GM23338 (cell line): Measurements from ENCODE around the gene PREP. TPM values are rescaled to one million over a fixed set of nuclear protein-coding genes. Genes with fewer than 3 reads are reported as not detected.

ENCODE experiments used
- ATAC-seq: fragments of 200-7000 bp; cut with Tn5 transposase; 3 replicates; pipeline ENCODE4 v1.9.1; 2020
- DNase-seq: peaks from one replicate; pipeline ENCODE4 v3.0.0-alpha.2; 2015; ENCODE audit warnings: low spot score
- H2AFZ ChIP-seq: fragments of 200-600 bp; sonication (generic); 2 replicates; pipeline ENCODE4 v1.8.0; 2016; ENCODE audit warnings: antibody characterized with exemption, mild to moderate bottlenecking, moderate library complexity
- H3F3A ChIP-seq: fragments of 200-600 bp; sonication (generic); replicated peaks from 2 replicates; pipeline ENCODE4 v1.8.0; 2017; ENCODE audit warnings: antibody characterized with exemption, mixed run types, low read depth
- H3K27ac ChIP-seq: fragments of 200-600 bp; sonication (generic); 2 replicates; pipeline ENCODE4 v1.6.1; 2016; ENCODE audit warnings: low read depth
- H3K27me3 ChIP-seq: fragments of 200-600 bp; sonication (generic); 2 replicates; pipeline ENCODE4 v1.8.0; 2016; ENCODE audit warnings: mild to moderate bottlenecking, mixed run types, moderate library complexity; ENCODE audit not compliant: insufficient read depth
- H3K36me3 ChIP-seq: fragments of 200-600 bp; sonication (generic); 2 replicates; pipeline ENCODE4 v1.8.0; 2016; ENCODE audit warnings: mild to moderate bottlenecking; ENCODE audit not compliant: insufficient read depth
- H3K4me1 ChIP-seq: fragments of 200-600 bp; sonication (generic); 2 replicates; pipeline ENCODE4 v1.8.0; 2016; ENCODE audit warnings: mild to moderate bottlenecking, moderate library complexity; ENCODE audit not compliant: insufficient read depth
- H3K4me2 ChIP-seq: fragments of 200-600 bp; sonication (generic); 2 replicates; pipeline ENCODE4 v1.7.1; 2017; ENCODE audit warnings: mixed run types
- H3K4me3 ChIP-seq: fragments of 200-600 bp; sonication (generic); 2 replicates; pipeline ENCODE4 v1.6.1; 2016; ENCODE audit warnings: mixed run types
- H3K79me2 ChIP-seq: fragments of 200-600 bp; sonication (generic); replicated peaks from 2 replicates; pipeline ENCODE4 v1.8.0; 2017; ENCODE audit warnings: mild to moderate bottlenecking; ENCODE audit not compliant: insufficient read depth
- H3K9me2 ChIP-seq: fragments of 200-600 bp; sonication (generic); 2 replicates; pipeline ENCODE4 v1.8.0; 2017; ENCODE audit not compliant: insufficient read depth
- H4K20me1 ChIP-seq: fragments of 200-600 bp; sonication (generic); replicated peaks from 2 replicates; pipeline ENCODE4 v1.8.0; 2017; ENCODE audit warnings: mild to moderate bottlenecking; ENCODE audit not compliant: insufficient read depth
- H3K27ac Mint-ChIP-seq: 2 replicates; pipeline ENCODE4 v1.8.0; 2020; ENCODE audit warnings: inconsistent platforms, mild to moderate bottlenecking, moderate library complexity, mixed read lengths
- H3K27me3 Mint-ChIP-seq: 3 replicates; pipeline ENCODE4 v1.8.0; 2022; ENCODE audit warnings: low read depth, mild to moderate bottlenecking, moderate library complexity, mixed read lengths, inconsistent platforms; ENCODE audit not compliant: insufficient read depth, poor library complexity
- H3K36me3 Mint-ChIP-seq: 3 replicates; pipeline ENCODE4 v1.8.0; 2021; ENCODE audit warnings: low read depth, mild to moderate bottlenecking, inconsistent platforms, moderate library complexity, mixed read lengths
- H3K4me1 Mint-ChIP-seq: 3 replicates; pipeline ENCODE4 v1.8.0; 2020; ENCODE audit warnings: mild to moderate bottlenecking, inconsistent platforms, mixed read lengths
- H3K4me3 Mint-ChIP-seq: 3 replicates; pipeline ENCODE4 v1.8.0; 2021; ENCODE audit warnings: moderate library complexity, mild to moderate bottlenecking, inconsistent platforms, mixed read lengths
- H3K9me3 Mint-ChIP-seq: 3 replicates; pipeline ENCODE4 v1.8.0; 2020; ENCODE audit warnings: moderate library complexity, mild to moderate bottlenecking, inconsistent platforms, mixed read lengths
- EZH2 ChIP-seq: fragments of 200-600 bp; sonication (generic); IDR thresholded peaks from one replicate; pipeline ENCODE4 v1.8.0; 2017; ENCODE audit warnings: antibody characterized with exemption, mild to moderate bottlenecking, low read depth; ENCODE audit not compliant: unreplicated experiment
- STAT1 ChIP-seq: IDR thresholded peaks from one replicate; pipeline ENCODE4 v1.6.1; 2016; ENCODE audit warnings: antibody characterized with exemption; ENCODE audit not compliant: unreplicated experiment
- ZNF331 ChIP-seq: fragments of 250-450 bp; sonication (Bioruptor Pico); IDR thresholded peaks from 2 replicates; pipeline ENCODE4 v1.5.0; 2020; ENCODE audit warnings: low read depth, mild to moderate bottlenecking, moderate library complexity
- polyA plus RNA-seq: library from polyadenylated mRNA; unstranded; fragments of >200 nt; fragmentation: Nextera tagmentation; extraction: Ambion mirVana; gene quantifications from 2 replicates; pipeline ENCODE4 v1.2.1, GENCODE V29; 2016
- total RNA-seq: library from RNA; depleted of rRNA; stranded (reverse); fragments of >200 nt; shearing (Covaris generic); gene quantifications from 2 replicates; pipeline ENCODE4 v1.2.3, GENCODE V29; 2014
- TF ChIP-seq, protein P1 (sequence below), 2 experiments: fragments of 200-600 bp in 1 of 2; sonication (generic) in 1 of 2; conservative IDR thresholded peaks; 2 replicates each; pipeline versions ENCODE4 v1.5.1 to v1.6.1; 2016 to 2017; ENCODE audit warnings: antibody characterized with exemption in 2 of 2, low read depth in 2 of 2, mild to moderate bottlenecking in 2 of 2, moderate library complexity in 1 of 2
- TF ChIP-seq, protein P2 (sequence below): IDR thresholded peaks from one replicate; pipeline ENCODE4 v1.6.1; 2018; ENCODE audit warnings: antibody characterized with exemption; ENCODE audit not compliant: unreplicated experiment

PREP gene
- total and polyA plus RNA-seq, 2 experiments from 2014 or later, result 28.5 to 52.7 TPM

DNA sequence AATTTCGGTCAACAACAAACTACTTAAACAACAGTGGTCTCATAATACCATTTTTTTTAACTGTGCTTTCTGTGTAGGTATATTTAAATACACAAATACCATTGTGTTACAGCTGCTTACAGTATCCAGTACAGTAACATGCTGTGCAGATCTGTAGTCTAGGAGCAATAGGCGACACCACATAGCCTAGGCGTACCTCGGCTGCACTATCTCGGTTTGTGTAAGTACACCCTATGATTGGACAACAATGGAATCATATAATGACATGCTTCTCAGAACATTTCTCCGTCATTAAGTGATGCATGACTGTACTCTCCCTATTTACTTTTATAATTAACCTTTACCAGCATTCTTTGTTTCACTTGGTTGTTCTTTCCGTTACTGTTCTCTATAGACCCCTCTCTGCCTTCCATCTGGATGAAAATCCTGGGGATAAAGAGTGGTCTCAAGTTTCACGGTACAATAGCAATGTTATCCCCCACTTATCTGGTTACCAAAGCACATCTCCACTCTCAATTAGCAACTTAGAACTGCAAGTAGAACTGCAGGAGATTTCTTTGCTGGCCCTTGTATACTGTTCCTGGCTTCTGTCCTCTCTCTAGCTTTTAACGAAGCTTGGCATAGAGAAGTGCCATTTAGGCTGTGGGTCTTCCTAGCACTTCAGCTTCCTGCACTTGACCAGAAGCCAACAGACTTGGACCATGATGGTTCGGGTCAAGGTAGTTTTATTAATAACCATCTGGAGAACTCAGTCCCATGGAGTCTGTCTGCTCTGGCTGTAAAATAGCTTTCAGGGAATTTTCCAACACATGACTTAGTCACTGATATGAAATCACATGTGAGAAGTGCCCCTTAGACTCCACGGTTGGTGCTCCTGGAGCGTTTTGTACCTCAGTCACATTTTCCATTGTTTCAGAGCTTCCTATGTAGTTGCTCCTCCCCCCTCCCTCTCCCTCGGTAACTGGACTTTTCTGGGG lies 142.7 kb downstream of the PREP start:
- Mint-ChIP-seq H3K27ac (no peak overlapping the region), H3K36me3 (no peaks in the 10 kb centered on the region), H3K4me1 (peaks cover 27% of the 10 kb centered on the region), H3K9me3 (no peaks in the 10 kb centered on the region), H3K27me3 (peaks cover 6% of the 10 kb centered on the region), H3K4me3 (no peak overlapping the region)
- H3K27ac ChIP-seq, result no peak overlapping the region
- no peaks in the 10 kb centered on the region for H3K79me2 ChIP-seq
- H2AFZ ChIP-seq, result peak overlapping the region; percentile 80
- ATAC-seq, result peak; percentile 44
- H3K4me3 ChIP-seq, result no peak overlapping the region
- H3K4me2 ChIP-seq, result no peak overlapping the region
- H3K36me3 ChIP-seq, result no peaks in the 10 kb centered on the region
- TF ChIP-seq ZNF331 (CRISPR knock-in tag) (no peak), EZH2 (no peak), STAT1 (no peak)
- TF ChIP-seq, protein P1, sequence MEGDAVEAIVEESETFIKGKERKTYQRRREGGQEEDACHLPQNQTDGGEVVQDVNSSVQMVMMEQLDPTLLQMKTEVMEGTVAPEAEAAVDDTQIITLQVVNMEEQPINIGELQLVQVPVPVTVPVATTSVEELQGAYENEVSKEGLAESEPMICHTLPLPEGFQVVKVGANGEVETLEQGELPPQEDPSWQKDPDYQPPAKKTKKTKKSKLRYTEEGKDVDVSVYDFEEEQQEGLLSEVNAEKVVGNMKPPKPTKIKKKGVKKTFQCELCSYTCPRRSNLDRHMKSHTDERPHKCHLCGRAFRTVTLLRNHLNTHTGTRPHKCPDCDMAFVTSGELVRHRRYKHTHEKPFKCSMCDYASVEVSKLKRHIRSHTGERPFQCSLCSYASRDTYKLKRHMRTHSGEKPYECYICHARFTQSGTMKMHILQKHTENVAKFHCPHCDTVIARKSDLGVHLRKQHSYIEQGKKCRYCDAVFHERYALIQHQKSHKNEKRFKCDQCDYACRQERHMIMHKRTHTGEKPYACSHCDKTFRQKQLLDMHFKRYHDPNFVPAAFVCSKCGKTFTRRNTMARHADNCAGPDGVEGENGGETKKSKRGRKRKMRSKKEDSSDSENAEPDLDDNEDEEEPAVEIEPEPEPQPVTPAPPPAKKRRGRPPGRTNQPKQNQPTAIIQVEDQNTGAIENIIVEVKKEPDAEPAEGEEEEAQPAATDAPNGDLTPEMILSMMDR (conservative IDR thresholded peaks at IDR 0.05; ENCODE audit: low read depth in 2 of 2), result no peak
- TF ChIP-seq, protein P2, sequence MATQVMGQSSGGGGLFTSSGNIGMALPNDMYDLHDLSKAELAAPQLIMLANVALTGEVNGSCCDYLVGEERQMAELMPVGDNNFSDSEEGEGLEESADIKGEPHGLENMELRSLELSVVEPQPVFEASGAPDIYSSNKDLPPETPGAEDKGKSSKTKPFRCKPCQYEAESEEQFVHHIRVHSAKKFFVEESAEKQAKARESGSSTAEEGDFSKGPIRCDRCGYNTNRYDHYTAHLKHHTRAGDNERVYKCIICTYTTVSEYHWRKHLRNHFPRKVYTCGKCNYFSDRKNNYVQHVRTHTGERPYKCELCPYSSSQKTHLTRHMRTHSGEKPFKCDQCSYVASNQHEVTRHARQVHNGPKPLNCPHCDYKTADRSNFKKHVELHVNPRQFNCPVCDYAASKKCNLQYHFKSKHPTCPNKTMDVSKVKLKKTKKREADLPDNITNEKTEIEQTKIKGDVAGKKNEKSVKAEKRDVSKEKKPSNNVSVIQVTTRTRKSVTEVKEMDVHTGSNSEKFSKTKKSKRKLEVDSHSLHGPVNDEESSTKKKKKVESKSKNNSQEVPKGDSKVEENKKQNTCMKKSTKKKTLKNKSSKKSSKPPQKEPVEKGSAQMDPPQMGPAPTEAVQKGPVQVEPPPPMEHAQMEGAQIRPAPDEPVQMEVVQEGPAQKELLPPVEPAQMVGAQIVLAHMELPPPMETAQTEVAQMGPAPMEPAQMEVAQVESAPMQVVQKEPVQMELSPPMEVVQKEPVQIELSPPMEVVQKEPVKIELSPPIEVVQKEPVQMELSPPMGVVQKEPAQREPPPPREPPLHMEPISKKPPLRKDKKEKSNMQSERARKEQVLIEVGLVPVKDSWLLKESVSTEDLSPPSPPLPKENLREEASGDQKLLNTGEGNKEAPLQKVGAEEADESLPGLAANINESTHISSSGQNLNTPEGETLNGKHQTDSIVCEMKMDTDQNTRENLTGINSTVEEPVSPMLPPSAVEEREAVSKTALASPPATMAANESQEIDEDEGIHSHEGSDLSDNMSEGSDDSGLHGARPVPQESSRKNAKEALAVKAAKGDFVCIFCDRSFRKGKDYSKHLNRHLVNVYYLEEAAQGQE, result no peak
- no peak for DNase-seq
- H3K27me3 ChIP-seq, result no peaks in the 10 kb centered on the region
- no peaks in the 10 kb centered on the region for H3K9me2 ChIP-seq
- H3F3A ChIP-seq, result no peaks in the 10 kb centered on the region
- peaks cover 15% of the 10 kb centered on the region for H3K4me1 ChIP-seq
- H4K20me1 ChIP-seq, result no peaks in the 10 kb centered on the region

DNA sequence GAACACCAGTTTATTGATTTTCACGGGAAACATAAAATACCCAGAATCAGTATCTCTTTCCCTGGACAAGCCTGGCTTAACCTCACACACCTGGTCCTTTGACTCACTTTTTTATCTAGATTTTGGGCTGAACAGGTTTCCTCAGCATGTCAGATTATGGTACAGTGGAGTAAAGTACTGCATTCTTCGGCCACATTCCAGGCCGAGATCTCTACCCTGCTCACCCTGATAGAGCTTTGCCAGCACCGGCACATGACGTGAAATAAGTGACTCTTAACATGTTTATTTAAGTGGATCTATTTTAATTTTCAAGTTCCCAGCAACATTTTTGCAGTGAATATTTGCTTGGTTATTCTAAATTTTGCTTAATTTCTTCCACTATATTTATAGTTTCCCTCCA lies 144.1 kb downstream of the PREP start:
- Histone ChIP-seq H3K27ac (no peak overlapping the region), H3K79me2 (no peaks in the 10 kb centered on the region), H3K4me1 (peaks cover 15% of the 10 kb centered on the region), H3K4me3 (no peak overlapping the region), H3F3A (no peaks in the 10 kb centered on the region), H3K27me3 (no peaks in the 10 kb centered on the region), H3K4me2 (no peak overlapping the region), H3K9me2 (peaks cover 1% of the 10 kb centered on the region; the same call in 1 of the 2 replicates), H2AFZ (no peak overlapping the region; the same call in 1 of the 2 replicates), H4K20me1 (no peaks in the 10 kb centered on the region), H3K36me3 (no peaks in the 10 kb centered on the region)
- H3K36me3 Mint-ChIP-seq, result no peaks in the 10 kb centered on the region
- no peak overlapping the region for H3K4me3 Mint-ChIP-seq
- no peak for TF ChIP-seq ZNF331 (CRISPR knock-in tag)
- H3K4me1 Mint-ChIP-seq, result peaks cover 27% of the 10 kb centered on the region
- no peak overlapping the region; the same call in 1 of the 2 replicates for H3K27ac Mint-ChIP-seq
- peaks cover 6% of the 10 kb centered on the region for H3K27me3 Mint-ChIP-seq
- no peaks in the 10 kb centered on the region for H3K9me3 Mint-ChIP-seq
- no peak; the same call in 2 of the 3 replicates for ATAC-seq
- DNase-seq, result no peak
